GM23338 (cell line): Measurements from ENCODE around the gene DOCK4. TPM values are rescaled to one million over a fixed set of nuclear protein-coding genes. Genes with fewer than 3 reads are reported as not detected.

Experiments
- ATAC-seq: fragments of 200-7000 bp; cut with Tn5 transposase; 3 replicates; pipeline ENCODE4 v1.9.1; 2020
- DNase-seq: peaks from one replicate; pipeline ENCODE4 v3.0.0-alpha.2; 2015; ENCODE audit warnings: low spot score
- H2AFZ ChIP-seq: fragments of 200-600 bp; sonication (generic); 2 replicates; pipeline ENCODE4 v1.8.0; 2016; ENCODE audit warnings: antibody characterized with exemption, mild to moderate bottlenecking, moderate library complexity
- H3F3A ChIP-seq: fragments of 200-600 bp; sonication (generic); replicated peaks from 2 replicates; pipeline ENCODE4 v1.8.0; 2017; ENCODE audit warnings: antibody characterized with exemption, mixed run types, low read depth
- H3K27ac ChIP-seq: fragments of 200-600 bp; sonication (generic); 2 replicates; pipeline ENCODE4 v1.6.1; 2016; ENCODE audit warnings: low read depth
- H3K27me3 ChIP-seq: fragments of 200-600 bp; sonication (generic); 2 replicates; pipeline ENCODE4 v1.8.0; 2016; ENCODE audit warnings: mild to moderate bottlenecking, mixed run types, moderate library complexity; ENCODE audit not compliant: insufficient read depth
- H3K36me3 ChIP-seq: fragments of 200-600 bp; sonication (generic); 2 replicates; pipeline ENCODE4 v1.8.0; 2016; ENCODE audit warnings: mild to moderate bottlenecking; ENCODE audit not compliant: insufficient read depth
- H3K4me1 ChIP-seq: fragments of 200-600 bp; sonication (generic); 2 replicates; pipeline ENCODE4 v1.8.0; 2016; ENCODE audit warnings: mild to moderate bottlenecking, moderate library complexity; ENCODE audit not compliant: insufficient read depth
- H3K4me2 ChIP-seq: fragments of 200-600 bp; sonication (generic); 2 replicates; pipeline ENCODE4 v1.7.1; 2017; ENCODE audit warnings: mixed run types
- H3K4me3 ChIP-seq: fragments of 200-600 bp; sonication (generic); 2 replicates; pipeline ENCODE4 v1.6.1; 2016; ENCODE audit warnings: mixed run types
- H3K79me2 ChIP-seq: fragments of 200-600 bp; sonication (generic); replicated peaks from 2 replicates; pipeline ENCODE4 v1.8.0; 2017; ENCODE audit warnings: mild to moderate bottlenecking; ENCODE audit not compliant: insufficient read depth
- H3K9me2 ChIP-seq: fragments of 200-600 bp; sonication (generic); 2 replicates; pipeline ENCODE4 v1.8.0; 2017; ENCODE audit not compliant: insufficient read depth
- H4K20me1 ChIP-seq: fragments of 200-600 bp; sonication (generic); replicated peaks from 2 replicates; pipeline ENCODE4 v1.8.0; 2017; ENCODE audit warnings: mild to moderate bottlenecking; ENCODE audit not compliant: insufficient read depth
- H3K27ac Mint-ChIP-seq: 2 replicates; pipeline ENCODE4 v1.8.0; 2020; ENCODE audit warnings: inconsistent platforms, mild to moderate bottlenecking, moderate library complexity, mixed read lengths
- H3K27me3 Mint-ChIP-seq: 3 replicates; pipeline ENCODE4 v1.8.0; 2022; ENCODE audit warnings: low read depth, mild to moderate bottlenecking, moderate library complexity, mixed read lengths, inconsistent platforms; ENCODE audit not compliant: insufficient read depth, poor library complexity
- H3K36me3 Mint-ChIP-seq: 3 replicates; pipeline ENCODE4 v1.8.0; 2021; ENCODE audit warnings: low read depth, mild to moderate bottlenecking, inconsistent platforms, moderate library complexity, mixed read lengths
- H3K4me1 Mint-ChIP-seq: 3 replicates; pipeline ENCODE4 v1.8.0; 2020; ENCODE audit warnings: mild to moderate bottlenecking, inconsistent platforms, mixed read lengths
- H3K4me3 Mint-ChIP-seq: 3 replicates; pipeline ENCODE4 v1.8.0; 2021; ENCODE audit warnings: moderate library complexity, mild to moderate bottlenecking, inconsistent platforms, mixed read lengths
- H3K9me3 Mint-ChIP-seq: 3 replicates; pipeline ENCODE4 v1.8.0; 2020; ENCODE audit warnings: moderate library complexity, mild to moderate bottlenecking, inconsistent platforms, mixed read lengths
- CREB1 ChIP-seq: fragments of 250-450 bp; sonication (Bioruptor Pico); IDR thresholded peaks from 2 replicates; pipeline ENCODE4 v1.5.0; 2020; ENCODE audit warnings: low read depth, mild to moderate bottlenecking, moderate library complexity
- EZH2 ChIP-seq: fragments of 200-600 bp; sonication (generic); IDR thresholded peaks from one replicate; pipeline ENCODE4 v1.8.0; 2017; ENCODE audit warnings: antibody characterized with exemption, mild to moderate bottlenecking, low read depth; ENCODE audit not compliant: unreplicated experiment
- EZH2phosphoT487 ChIP-seq: fragments of 200-600 bp; sonication (generic); IDR thresholded peaks from one replicate; pipeline ENCODE4 v1.8.1; 2018; ENCODE audit warnings: antibody characterized with exemption; ENCODE audit not compliant: unreplicated experiment
- JUNB ChIP-seq: IDR thresholded peaks from one replicate; pipeline ENCODE4 v1.6.1; 2016; ENCODE audit warnings: antibody characterized with exemption; ENCODE audit not compliant: unreplicated experiment
- NANOG ChIP-seq: IDR thresholded peaks from 2 replicates; pipeline ENCODE4 v1.6.1; 2016; ENCODE audit warnings: antibody characterized with exemption, borderline replicate concordance
- POLR2AphosphoS5 ChIP-seq: IDR thresholded peaks from 2 replicates; pipeline ENCODE4 v1.6.1; 2016; ENCODE audit warnings: antibody characterized with exemption, low read depth
- STAT1 ChIP-seq: IDR thresholded peaks from one replicate; pipeline ENCODE4 v1.6.1; 2016; ENCODE audit warnings: antibody characterized with exemption; ENCODE audit not compliant: unreplicated experiment
- ZNF114 ChIP-seq: fragments of 250-450 bp; sonication (Bioruptor Pico); IDR thresholded peaks from 2 replicates; pipeline ENCODE4 v1.5.0; 2020; ENCODE audit warnings: mild to moderate bottlenecking, moderate library complexity
- ZNF331 ChIP-seq: fragments of 250-450 bp; sonication (Bioruptor Pico); IDR thresholded peaks from 2 replicates; pipeline ENCODE4 v1.5.0; 2020; ENCODE audit warnings: low read depth, mild to moderate bottlenecking, moderate library complexity
- polyA plus RNA-seq: library from polyadenylated mRNA; unstranded; fragments of >200 nt; fragmentation: Nextera tagmentation; extraction: Ambion mirVana; gene quantifications from 2 replicates; pipeline ENCODE4 v1.2.1, GENCODE V29; 2016
- total RNA-seq: library from RNA; depleted of rRNA; stranded (reverse); fragments of >200 nt; shearing (Covaris generic); gene quantifications from 2 replicates; pipeline ENCODE4 v1.2.3, GENCODE V29; 2014
- TF ChIP-seq, protein P1 (sequence below): IDR thresholded peaks from 2 replicates; pipeline ENCODE4 v1.6.1; 2016; ENCODE audit warnings: antibody characterized with exemption
- TF ChIP-seq, protein P2 (sequence below): fragments of 250-450 bp; sonication (Bioruptor Pico); IDR thresholded peaks from 2 replicates; pipeline ENCODE4 v1.5.0; 2020; ENCODE audit warnings: mild to moderate bottlenecking, moderate library complexity
- TF ChIP-seq, protein P3 (sequence below), 2 experiments: fragments of 200-600 bp in 1 of 2; sonication (generic) in 1 of 2; conservative IDR thresholded peaks; 2 replicates each; pipeline versions ENCODE4 v1.5.1 to v1.6.1; 2016 to 2017; ENCODE audit warnings: antibody characterized with exemption in 2 of 2, low read depth in 2 of 2, mild to moderate bottlenecking in 2 of 2, moderate library complexity in 1 of 2
- TF ChIP-seq, protein P4 (sequence below): IDR thresholded peaks from one replicate; pipeline ENCODE4 v1.6.1; 2018; ENCODE audit warnings: antibody characterized with exemption; ENCODE audit not compliant: unreplicated experiment

Gene DOCK4
- total and polyA plus RNA-seq, 2 experiments from 2014 or later, result 6.3 to 33.8 TPM

DNA sequence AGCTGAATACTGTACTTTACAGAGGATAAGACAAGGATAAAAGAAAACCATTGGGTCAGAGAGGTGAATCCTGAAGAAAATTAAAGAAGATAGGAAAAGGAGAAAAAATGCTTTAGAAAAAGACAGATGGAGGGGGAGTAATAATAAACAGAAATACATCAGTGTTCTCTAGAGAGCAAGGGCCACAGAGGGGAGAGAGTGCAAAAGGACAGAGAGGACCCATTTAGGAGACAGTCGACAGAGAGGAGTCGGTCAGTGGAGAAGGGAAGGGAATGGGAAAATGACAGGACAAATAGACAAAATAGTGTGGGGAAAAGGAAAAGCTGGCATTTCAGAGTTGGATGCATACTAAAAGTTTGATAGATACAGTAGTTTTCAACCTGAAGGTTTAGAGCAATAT, 287.0 kb downstream of the DOCK4 start:
- no peaks in the 10 kb centered on the region for H3K9me2 ChIP-seq
- peaks cover 5% of the 10 kb centered on the region for H3K36me3 Mint-ChIP-seq
- H3K4me2 ChIP-seq, result no peak overlapping the region
- TF ChIP-seq, protein P1, sequence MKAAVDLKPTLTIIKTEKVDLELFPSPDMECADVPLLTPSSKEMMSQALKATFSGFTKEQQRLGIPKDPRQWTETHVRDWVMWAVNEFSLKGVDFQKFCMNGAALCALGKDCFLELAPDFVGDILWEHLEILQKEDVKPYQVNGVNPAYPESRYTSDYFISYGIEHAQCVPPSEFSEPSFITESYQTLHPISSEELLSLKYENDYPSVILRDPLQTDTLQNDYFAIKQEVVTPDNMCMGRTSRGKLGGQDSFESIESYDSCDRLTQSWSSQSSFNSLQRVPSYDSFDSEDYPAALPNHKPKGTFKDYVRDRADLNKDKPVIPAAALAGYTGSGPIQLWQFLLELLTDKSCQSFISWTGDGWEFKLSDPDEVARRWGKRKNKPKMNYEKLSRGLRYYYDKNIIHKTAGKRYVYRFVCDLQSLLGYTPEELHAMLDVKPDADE, result no peak
- TF ChIP-seq EZH2, result no peak
- no peak for TF ChIP-seq ZNF331
- no peak for TF ChIP-seq STAT1
- no peak for TF ChIP-seq EZH2phosphoT487
- TF ChIP-seq ZNF114 (CRISPR knock-in tag), result no peak
- TF ChIP-seq, protein P2, sequence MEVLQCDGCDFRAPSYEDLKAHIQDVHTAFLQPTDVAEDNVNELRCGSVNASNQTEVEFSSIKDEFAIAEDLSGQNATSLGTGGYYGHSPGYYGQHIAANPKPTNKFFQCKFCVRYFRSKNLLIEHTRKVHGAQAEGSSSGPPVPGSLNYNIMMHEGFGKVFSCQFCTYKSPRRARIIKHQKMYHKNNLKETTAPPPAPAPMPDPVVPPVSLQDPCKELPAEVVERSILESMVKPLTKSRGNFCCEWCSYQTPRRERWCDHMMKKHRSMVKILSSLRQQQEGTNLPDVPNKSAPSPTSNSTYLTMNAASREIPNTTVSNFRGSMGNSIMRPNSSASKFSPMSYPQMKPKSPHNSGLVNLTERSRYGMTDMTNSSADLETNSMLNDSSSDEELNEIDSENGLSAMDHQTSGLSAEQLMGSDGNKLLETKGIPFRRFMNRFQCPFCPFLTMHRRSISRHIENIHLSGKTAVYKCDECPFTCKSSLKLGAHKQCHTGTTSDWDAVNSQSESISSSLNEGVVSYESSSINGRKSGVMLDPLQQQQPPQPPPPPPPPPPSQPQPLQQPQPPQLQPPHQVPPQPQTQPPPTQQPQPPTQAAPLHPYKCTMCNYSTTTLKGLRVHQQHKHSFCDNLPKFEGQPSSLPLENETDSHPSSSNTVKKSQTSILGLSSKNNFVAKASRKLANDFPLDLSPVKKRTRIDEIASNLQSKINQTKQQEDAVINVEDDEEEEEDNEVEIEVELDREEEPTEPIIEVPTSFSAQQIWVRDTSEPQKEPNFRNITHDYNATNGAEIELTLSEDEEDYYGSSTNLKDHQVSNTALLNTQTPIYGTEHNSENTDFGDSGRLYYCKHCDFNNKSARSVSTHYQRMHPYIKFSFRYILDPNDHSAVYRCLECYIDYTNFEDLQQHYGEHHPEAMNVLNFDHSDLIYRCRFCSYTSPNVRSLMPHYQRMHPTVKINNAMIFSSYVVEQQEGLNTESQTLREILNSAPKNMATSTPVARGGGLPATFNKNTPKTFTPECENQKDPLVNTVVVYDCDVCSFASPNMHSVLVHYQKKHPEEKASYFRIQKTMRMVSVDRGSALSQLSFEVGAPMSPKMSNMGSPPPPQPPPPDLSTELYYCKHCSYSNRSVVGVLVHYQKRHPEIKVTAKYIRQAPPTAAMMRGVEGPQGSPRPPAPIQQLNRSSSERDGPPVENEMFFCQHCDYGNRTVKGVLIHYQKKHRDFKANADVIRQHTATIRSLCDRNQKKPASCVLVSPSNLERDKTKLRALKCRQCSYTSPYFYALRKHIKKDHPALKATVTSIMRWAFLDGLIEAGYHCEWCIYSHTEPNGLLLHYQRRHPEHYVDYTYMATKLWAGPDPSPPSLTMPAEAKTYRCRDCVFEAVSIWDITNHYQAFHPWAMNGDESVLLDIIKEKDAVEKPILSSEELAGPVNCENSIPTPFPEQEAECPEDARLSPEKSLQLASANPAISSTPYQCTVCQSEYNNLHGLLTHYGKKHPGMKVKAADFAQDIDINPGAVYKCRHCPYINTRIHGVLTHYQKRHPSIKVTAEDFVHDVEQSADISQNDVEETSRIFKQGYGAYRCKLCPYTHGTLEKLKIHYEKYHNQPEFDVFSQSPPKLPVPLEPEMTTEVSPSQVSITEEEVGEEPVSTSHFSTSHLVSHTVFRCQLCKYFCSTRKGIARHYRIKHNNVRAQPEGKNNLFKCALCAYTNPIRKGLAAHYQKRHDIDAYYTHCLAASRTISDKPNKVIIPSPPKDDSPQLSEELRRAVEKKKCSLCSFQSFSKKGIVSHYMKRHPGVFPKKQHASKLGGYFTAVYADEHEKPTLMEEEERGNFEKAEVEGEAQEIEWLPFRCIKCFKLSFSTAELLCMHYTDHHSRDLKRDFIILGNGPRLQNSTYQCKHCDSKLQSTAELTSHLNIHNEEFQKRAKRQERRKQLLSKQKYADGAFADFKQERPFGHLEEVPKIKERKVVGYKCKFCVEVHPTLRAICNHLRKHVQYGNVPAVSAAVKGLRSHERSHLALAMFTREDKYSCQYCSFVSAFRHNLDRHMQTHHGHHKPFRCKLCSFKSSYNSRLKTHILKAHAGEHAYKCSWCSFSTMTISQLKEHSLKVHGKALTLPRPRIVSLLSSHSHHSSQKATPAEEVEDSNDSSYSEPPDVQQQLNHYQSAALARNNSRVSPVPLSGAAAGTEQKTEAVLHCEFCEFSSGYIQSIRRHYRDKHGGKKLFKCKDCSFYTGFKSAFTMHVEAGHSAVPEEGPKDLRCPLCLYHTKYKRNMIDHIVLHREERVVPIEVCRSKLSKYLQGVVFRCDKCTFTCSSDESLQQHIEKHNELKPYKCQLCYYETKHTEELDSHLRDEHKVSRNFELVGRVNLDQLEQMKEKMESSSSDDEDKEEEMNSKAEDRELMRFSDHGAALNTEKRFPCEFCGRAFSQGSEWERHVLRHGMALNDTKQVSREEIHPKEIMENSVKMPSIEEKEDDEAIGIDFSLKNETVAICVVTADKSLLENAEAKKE (CRISPR knock-in tag), result no peak
- TF ChIP-seq, protein P3, sequence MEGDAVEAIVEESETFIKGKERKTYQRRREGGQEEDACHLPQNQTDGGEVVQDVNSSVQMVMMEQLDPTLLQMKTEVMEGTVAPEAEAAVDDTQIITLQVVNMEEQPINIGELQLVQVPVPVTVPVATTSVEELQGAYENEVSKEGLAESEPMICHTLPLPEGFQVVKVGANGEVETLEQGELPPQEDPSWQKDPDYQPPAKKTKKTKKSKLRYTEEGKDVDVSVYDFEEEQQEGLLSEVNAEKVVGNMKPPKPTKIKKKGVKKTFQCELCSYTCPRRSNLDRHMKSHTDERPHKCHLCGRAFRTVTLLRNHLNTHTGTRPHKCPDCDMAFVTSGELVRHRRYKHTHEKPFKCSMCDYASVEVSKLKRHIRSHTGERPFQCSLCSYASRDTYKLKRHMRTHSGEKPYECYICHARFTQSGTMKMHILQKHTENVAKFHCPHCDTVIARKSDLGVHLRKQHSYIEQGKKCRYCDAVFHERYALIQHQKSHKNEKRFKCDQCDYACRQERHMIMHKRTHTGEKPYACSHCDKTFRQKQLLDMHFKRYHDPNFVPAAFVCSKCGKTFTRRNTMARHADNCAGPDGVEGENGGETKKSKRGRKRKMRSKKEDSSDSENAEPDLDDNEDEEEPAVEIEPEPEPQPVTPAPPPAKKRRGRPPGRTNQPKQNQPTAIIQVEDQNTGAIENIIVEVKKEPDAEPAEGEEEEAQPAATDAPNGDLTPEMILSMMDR (conservative IDR thresholded peaks at IDR 0.05; ENCODE audit: low read depth in 2 of 2), result no peak
- no peak for TF ChIP-seq CREB1 (CRISPR knock-in tag)
- TF ChIP-seq, protein P4, sequence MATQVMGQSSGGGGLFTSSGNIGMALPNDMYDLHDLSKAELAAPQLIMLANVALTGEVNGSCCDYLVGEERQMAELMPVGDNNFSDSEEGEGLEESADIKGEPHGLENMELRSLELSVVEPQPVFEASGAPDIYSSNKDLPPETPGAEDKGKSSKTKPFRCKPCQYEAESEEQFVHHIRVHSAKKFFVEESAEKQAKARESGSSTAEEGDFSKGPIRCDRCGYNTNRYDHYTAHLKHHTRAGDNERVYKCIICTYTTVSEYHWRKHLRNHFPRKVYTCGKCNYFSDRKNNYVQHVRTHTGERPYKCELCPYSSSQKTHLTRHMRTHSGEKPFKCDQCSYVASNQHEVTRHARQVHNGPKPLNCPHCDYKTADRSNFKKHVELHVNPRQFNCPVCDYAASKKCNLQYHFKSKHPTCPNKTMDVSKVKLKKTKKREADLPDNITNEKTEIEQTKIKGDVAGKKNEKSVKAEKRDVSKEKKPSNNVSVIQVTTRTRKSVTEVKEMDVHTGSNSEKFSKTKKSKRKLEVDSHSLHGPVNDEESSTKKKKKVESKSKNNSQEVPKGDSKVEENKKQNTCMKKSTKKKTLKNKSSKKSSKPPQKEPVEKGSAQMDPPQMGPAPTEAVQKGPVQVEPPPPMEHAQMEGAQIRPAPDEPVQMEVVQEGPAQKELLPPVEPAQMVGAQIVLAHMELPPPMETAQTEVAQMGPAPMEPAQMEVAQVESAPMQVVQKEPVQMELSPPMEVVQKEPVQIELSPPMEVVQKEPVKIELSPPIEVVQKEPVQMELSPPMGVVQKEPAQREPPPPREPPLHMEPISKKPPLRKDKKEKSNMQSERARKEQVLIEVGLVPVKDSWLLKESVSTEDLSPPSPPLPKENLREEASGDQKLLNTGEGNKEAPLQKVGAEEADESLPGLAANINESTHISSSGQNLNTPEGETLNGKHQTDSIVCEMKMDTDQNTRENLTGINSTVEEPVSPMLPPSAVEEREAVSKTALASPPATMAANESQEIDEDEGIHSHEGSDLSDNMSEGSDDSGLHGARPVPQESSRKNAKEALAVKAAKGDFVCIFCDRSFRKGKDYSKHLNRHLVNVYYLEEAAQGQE, result no peak
- TF ChIP-seq POLR2AphosphoS5, result no peak
- no peak for TF ChIP-seq NANOG
- no peak for TF ChIP-seq JUNB
- no peak overlapping the region for H2AFZ ChIP-seq
- H3K4me1 ChIP-seq, result no peaks in the 10 kb centered on the region
- no peak for ATAC-seq
- H3K4me3 ChIP-seq, result no peak overlapping the region
- no peaks in the 10 kb centered on the region for H3K36me3 ChIP-seq
- H3K27me3 Mint-ChIP-seq, result peaks cover 4% of the 10 kb centered on the region
- DNase-seq, result no peak
- H3K79me2 ChIP-seq, result no peaks in the 10 kb centered on the region
- peaks cover 18% of the 10 kb centered on the region for H3K4me1 Mint-ChIP-seq
- H3K27me3 ChIP-seq, result no peaks in the 10 kb centered on the region
- H4K20me1 ChIP-seq, result no peaks in the 10 kb centered on the region
- H3K4me3 Mint-ChIP-seq, result no peak overlapping the region
- no peaks in the 10 kb centered on the region for H3F3A ChIP-seq
- no peak overlapping the region for H3K27ac ChIP-seq
- H3K9me3 Mint-ChIP-seq, result no peaks in the 10 kb centered on the region
- H3K27ac Mint-ChIP-seq, result no peak overlapping the region
